Rectal smooth muscle tissue (tissue), 1 donor: ENCODE data around the gene ORC6.

Experiments
- H3K27ac ChIP-seq: one replicate; pipeline ENCODE4 v1.7.0; 2013; ENCODE audit warnings: low read depth, low read length, inconsistent platforms
- H3K27me3 ChIP-seq: one replicate; pipeline ENCODE4 v1.7.0; 2013; ENCODE audit warnings: low read length; ENCODE audit not compliant: control insufficient read depth, insufficient read depth
- H3K36me3 ChIP-seq: one replicate; pipeline ENCODE4 v1.7.0; 2013; ENCODE audit warnings: low read length; ENCODE audit not compliant: control insufficient read depth, insufficient read depth
- H3K4me1 ChIP-seq: one replicate; pipeline ENCODE4 v1.7.0; 2013; ENCODE audit warnings: low read length; ENCODE audit not compliant: control insufficient read depth, insufficient read depth
- H3K4me3 ChIP-seq: one replicate; pipeline ENCODE4 v1.7.0; 2013; ENCODE audit warnings: low read length
- H3K9ac ChIP-seq: one replicate; pipeline ENCODE4 v1.7.0; 2013; ENCODE audit warnings: low read length

The ORC6 gene

DNA sequence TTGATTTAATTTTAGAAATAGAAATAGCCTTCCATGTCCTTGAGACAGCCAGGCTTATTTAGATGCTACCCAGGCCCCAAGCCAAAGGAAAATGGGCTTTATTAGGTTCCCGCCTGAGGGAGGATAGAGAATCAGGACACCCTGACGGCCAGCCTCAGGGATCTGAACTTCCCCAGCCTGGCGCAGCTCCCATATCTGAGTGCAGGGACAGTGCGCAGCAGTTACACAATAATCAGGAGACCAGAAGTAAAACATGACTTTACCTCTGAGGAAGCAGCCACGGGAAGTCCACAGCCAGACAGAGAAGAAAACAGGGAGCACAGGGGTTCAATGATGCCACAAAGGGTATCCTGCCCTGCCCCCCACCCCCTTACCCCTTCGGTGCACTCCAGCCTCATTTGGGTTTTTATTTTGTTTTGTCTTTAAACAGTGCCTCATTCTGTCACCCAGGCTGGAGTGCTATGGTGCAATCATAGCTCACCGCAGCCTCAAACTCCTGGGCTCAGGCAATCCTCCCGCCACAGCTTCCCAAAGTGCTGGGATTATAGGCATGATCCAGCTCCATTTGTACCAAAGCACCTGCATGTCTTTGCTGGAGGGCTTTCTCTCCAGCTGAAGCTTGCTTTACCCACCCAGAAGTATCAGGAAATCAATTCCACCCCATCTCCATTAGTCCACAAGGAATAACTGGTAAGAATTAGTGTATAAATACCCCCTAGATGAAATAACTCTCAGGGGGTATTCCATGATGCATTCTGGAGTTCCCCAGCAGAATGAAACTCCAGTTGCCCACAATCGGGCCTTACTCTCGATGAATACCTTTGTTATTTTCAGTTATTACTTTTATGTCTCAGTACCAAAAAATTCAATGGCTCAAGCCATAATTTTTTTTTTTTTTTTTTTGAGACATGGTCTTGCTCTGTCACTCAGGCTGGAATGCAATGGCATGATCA lies 21.9 kb downstream of the ORC6 start:
- Histone ChIP-seq H3K27me3 (no peaks in the 10 kb centered on the region), H3K9ac (no peak overlapping the region), H3K36me3 (no peaks in the 10 kb centered on the region), H3K4me3 (no peak overlapping the region), H3K4me1 (no peaks in the 10 kb centered on the region), H3K27ac (no peak overlapping the region)

DNA sequence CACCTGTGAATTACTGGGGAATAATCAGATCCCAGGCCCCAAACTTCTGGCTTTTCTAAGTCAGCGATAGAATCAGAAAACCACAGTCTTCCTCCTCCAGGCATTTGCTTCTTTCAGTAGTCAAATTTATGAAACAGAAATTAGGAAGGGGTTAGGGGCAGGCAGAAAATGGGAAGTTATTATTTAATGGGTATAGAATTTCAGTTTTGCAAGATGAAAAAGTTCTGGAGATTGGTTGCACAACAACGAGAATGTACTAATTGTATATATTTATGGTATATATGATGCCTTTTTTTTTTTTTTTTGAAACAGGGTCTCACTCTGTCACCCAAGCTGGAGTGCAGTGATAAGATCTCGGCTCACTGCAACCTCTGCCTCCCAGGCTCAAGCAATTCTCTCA lies 23.5 kb downstream of the ORC6 start:
- Histone ChIP-seq H3K27ac (no peak overlapping the region), H3K4me3 (no peak overlapping the region), H3K4me1 (no peaks in the 10 kb centered on the region), H3K9ac (no peak overlapping the region), H3K27me3 (no peaks in the 10 kb centered on the region), H3K36me3 (no peaks in the 10 kb centered on the region)

- H3K9ac ChIP-seq = no peak overlapping the region
- no peak overlapping the region for H3K4me3 ChIP-seq
- H3K27me3 ChIP-seq = no peaks in the 10 kb centered on the region
- H3K27ac ChIP-seq = no peak overlapping the region
- no peaks in the 10 kb centered on the region for H3K36me3 ChIP-seq
- no peaks in the 10 kb centered on the region for H3K4me1 ChIP-seq
Observed at GRCh38 chr16:46713634-46714033, 24.2 kb downstream of the ORC6 start.

GRCh38 chr16:46714797-46715591 lies 25.5 kb downstream of the ORC6 start:
- no peak overlapping the region for H3K27ac ChIP-seq
- H3K27me3 ChIP-seq = no peaks in the 10 kb centered on the region
- H3K36me3 ChIP-seq = no peaks in the 10 kb centered on the region
- H3K4me3 ChIP-seq = no peak overlapping the region
- H3K4me1 ChIP-seq = no peaks in the 10 kb centered on the region
- no peak overlapping the region for H3K9ac ChIP-seq

DNA sequence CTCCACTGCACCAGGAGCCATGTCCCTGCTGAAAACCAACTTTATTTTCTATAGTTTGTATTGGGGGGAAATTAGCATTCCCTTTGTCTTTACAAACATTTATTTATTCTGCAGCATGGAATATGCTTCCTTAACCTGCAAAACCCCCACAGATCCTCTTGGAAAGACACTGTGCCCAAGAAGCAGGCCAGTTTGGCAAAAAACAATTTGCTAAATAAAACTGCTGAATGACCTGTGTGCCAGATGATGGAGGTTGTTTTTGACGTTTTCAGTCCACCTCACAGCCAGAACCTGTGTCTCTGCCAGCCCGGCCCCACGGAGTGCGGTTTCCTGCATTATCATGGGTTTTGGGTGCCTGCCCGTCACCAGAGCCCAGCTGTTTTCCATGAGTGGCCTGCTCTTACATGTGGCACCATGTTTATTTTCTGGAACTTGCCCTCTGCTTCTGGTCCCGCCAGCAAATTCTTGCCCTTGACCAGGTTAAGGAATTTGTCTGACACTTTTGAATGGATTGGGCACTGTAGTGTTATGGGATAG lies 26.4 kb downstream of the ORC6 start:
- Histone ChIP-seq H3K27ac (no peak overlapping the region), H3K4me3 (no peak overlapping the region), H3K27me3 (no peaks in the 10 kb centered on the region), H3K9ac (no peak overlapping the region), H3K4me1 (no peaks in the 10 kb centered on the region), H3K36me3 (no peaks in the 10 kb centered on the region)

DNA sequence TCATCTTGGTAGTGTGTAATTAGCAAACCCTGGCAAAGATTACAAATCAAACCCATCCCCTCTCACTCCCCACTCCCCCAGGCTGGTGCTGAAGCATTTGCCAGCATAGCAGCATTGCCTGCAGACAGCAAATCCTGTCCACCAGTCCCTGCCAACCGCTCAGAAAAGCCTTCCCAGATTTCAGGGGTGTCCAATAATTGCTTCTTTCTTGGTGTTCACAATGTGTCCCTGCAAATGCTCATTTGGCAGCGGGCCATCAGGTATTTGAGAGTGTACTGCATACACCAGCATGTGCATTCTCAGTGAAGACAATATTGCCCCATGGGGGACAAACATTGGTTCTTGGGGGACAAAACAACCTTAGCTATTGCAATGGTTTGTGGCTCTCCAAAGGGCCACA lies 28.2 kb downstream of the ORC6 start:
- H3K4me1 ChIP-seq = no peaks in the 10 kb centered on the region
- H3K27me3 ChIP-seq = no peaks in the 10 kb centered on the region
- H3K36me3 ChIP-seq = no peaks in the 10 kb centered on the region
- no peak overlapping the region for H3K4me3 ChIP-seq
- no peak overlapping the region for H3K9ac ChIP-seq
- H3K27ac ChIP-seq = no peak overlapping the region

DNA sequence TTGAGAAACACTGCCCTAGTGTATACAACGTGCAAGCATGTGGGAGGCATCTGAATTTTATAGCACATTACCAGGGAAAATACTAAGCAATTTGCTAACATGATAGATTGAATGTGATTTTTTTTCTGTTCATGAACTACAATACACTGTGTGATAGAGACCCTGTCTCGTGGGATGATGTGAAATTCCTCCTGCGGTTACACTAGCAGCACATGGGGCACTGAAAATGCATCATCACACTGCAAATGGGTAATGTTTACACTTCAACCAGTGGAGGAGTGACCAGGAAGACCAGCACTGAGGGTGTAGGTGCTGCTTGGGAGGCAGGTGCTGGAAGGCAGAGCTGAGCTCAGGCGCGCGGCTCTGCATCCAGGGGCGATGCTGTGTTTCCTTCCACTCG lies 28.8 kb downstream of the ORC6 start:
- Histone ChIP-seq H3K4me3 (no peak overlapping the region), H3K4me1 (no peaks in the 10 kb centered on the region), H3K27ac (no peak overlapping the region), H3K36me3 (no peaks in the 10 kb centered on the region), H3K27me3 (no peaks in the 10 kb centered on the region), H3K9ac (no peak overlapping the region)

- Histone ChIP-seq H3K4me3 (no peak overlapping the region), H3K27ac (no peak overlapping the region), H3K9ac (no peak overlapping the region), H3K27me3 (no peaks in the 10 kb centered on the region), H3K4me1 (no peaks in the 10 kb centered on the region), H3K36me3 (no peaks in the 10 kb centered on the region)
Observed at GRCh38 chr16:46719528-46719927, 30.1 kb downstream of the ORC6 start.

DNA sequence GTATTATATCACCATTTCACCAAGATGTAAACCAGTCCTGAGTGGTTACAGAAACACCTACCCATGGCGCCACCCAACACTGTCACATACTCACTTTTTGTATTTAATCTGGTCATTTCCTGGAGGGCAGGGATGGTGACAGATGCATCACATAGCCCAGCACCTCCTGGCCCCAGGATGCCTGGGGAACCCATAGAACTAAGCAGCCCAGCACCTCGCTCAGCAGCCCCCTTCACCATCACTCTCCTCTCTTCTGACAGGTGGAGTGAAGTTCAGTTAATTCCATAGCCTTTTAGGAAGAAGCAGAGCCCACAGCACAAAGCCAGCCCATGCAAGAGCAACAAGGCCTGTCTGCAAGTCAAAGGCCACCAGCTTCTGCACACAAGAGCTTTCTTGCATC lies 31.2 kb downstream of the ORC6 start:
- Histone ChIP-seq H3K9ac (no peak overlapping the region), H3K4me1 (no peaks in the 10 kb centered on the region), H3K4me3 (no peak overlapping the region), H3K27me3 (no peaks in the 10 kb centered on the region), H3K27ac (no peak overlapping the region), H3K36me3 (no peaks in the 10 kb centered on the region)

GRCh38 chr16:46721885-46722284 lies 32.4 kb downstream of the ORC6 start:
- Histone ChIP-seq H3K27me3 (no peaks in the 10 kb centered on the region), H3K27ac (no peak overlapping the region), H3K36me3 (no peaks in the 10 kb centered on the region), H3K4me3 (no peak overlapping the region), H3K4me1 (no peaks in the 10 kb centered on the region), H3K9ac (no peak overlapping the region)

DNA sequence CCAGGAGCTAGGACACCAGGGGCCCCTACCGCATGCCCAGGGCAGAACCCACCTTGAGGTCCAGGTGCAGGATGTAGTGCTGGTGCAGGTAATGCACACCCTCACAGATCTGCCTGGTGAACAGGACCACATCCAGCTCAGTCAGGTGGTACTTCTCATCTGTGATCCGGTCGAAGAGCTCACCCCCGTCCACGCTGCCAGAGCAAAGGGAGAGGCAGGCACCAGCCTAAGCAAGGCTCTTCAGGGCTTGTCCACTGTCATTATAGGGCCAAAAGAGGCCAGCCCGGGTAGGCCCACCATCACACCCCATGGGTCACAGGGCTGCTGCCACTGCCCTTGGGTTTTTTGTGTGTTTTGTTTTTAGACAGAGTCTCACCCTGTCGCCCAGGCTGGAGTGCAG lies 37.7 kb downstream of the ORC6 start:
- Histone ChIP-seq H3K4me1 (no peaks in the 10 kb centered on the region), H3K36me3 (no peaks in the 10 kb centered on the region), H3K27ac (no peak overlapping the region), H3K27me3 (no peaks in the 10 kb centered on the region), H3K4me3 (no peak overlapping the region), H3K9ac (no peak overlapping the region)

DNA sequence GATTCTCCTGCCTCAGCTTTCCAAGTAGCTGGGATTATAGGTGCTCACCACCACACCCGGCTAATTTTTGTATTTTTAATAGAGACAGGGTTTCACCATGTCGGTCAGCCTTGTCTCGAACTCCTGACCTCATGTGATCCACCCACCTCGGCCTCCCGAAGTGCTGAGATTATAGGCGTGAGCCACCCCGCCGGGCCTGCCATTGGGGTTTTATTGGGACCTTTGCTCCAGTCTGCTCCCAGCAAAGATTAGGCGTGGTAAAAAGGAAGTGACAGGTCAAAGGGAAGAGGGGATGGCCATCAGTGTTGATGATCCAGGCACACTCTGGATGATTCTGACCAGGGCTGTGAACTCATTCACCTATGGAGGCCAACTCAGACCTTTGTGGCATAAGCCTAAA lies 38.2 kb downstream of the ORC6 start:
- Histone ChIP-seq H3K9ac (no peak overlapping the region), H3K4me1 (no peaks in the 10 kb centered on the region), H3K4me3 (no peak overlapping the region), H3K36me3 (no peaks in the 10 kb centered on the region), H3K27ac (no peak overlapping the region), H3K27me3 (no peaks in the 10 kb centered on the region)
